Right renal pelvis (tissue), 4 donors: ENCODE results near the gene SLC29A3. TPM values are rescaled to one million over a fixed set of nuclear protein-coding genes. Genes with fewer than 3 reads are reported as not detected.

Experiments
- DNase-seq, 4 donors: peaks; one replicate each; pipeline ENCODE4 v3.0.0-alpha.2; 2013; ENCODE audit warnings: low read depth in 4 of 4, low spot score in 3 of 4, missing footprints in 1 of 4
- polyA plus RNA-seq, 4 donors: library from polyadenylated mRNA; unstranded; fragments of 120-200 nt; gene quantifications; one replicate each; pipeline ENCODE4 v1.2.1, GENCODE V29; 2013; ENCODE audit not compliant: insufficient read length in 4 of 4

Gene SLC29A3
- polyA plus RNA-seq, 4 donors: 7.7 to 8.7 (median 7.9) TPM

DNA sequence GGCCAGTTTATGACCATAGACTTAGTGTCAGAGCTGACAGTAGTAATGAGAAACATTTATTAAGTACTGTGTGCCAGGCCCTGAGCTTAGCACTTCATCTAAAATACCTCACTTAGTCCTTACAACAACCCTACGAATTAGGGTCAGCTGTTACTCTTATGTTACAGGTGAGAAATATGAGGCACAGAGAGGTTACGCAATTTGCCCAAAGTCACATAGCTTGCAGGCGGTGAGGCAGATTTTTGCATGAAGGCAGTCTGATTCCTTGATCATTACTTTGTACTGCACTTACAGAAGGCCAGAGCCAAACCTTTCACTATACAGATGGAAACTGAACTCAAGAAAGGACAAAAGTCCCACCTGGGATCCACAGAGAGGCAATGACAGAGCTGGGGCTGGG lies 87.8 kb downstream of the SLC29A3 start:
- DNase-seq: no peak

DNA sequence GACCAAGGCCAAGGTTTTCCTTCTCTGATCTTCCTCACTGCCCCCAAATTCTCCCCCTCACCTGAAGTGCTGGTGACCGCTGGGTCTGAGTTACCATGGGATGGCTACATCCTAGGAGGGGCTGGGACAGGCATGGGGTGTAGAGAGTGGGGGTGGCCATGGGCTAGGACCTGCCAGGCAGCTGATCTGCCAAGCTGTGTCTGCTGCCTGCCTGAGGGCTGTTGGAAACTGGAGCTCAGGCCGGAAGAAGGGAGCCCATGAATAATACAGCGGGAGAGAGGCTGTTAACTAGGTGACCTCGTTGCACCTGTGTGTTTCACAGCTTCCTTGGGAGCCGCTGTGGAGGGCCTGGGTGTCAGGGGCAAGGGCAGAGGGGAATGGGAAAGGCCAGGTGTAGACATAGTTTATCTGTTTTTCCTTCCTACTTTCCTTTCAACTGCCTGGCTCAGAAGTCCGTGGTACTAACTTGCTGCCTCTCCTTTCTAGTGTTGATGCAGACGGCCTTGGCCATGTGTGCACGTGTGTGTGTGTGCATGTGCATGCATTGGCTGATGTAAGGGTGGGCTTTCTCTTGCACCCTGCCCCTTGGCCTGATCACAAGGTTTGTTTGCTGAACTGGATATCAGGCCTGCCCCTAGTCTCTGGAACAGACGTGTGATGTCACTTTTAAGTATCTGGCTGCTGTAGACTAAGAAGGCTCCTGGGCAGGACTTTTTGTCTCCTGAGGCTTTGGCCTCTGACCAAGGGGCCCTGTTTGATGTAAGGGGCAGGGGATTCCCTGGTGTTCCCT lies 89.6 kb downstream of the SLC29A3 start:
- DNase-seq: no peak

DNA sequence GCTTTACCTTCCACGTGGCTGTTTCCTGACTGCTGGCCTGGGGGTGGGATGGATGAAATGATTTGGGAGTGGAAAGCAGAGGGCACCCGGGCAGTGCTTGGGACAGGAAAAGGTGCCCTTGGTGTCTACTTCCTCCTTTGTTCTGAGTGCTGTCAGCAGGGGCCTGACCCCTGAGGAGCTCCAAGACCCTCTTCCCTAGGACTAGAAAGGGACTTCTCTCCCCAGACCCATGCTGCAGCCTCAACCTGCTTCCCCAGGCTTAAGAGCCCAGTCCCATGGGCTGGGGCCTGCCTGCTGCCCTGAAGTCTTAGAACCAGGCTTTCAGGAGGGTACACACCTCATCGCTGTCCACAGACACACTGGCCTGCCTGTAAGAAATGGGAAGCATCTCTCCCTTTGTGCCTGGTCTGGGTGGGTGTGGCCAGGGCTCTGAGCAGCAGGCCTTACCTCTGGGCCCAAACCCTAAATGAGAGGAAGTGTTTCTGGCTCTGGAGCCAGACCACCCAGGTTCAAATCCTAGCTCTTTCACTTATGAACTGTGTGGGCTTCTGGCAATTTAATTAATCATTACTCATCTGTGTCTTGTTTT lies 90.6 kb downstream of the SLC29A3 start:
- no peak for DNase-seq

Other genes starting within 250 kb of the SLC29A3 start
- gene UNC5B, start 106.7 kb upstream of the SLC29A3 start, polyA plus RNA-seq: 10 to 100 TPM; 51.1 to 74.8 (median 54.1) TPM
- gene CDH23, start 77.7 kb downstream of the SLC29A3 start, polyA plus RNA-seq: 1 to 10 TPM in 3 of 4 donors, under 1 TPM in 1; 0.60 to 2.9 (median 1.5) TPM